NCI-H1048 (cell line): Measurements from ENCODE around the gene FN1.

Experiments
- DNase-seq: peaks from one replicate; lab custom pipeline; 2025; lab: John Stamatoyannopoulos, UW

Gene FN1

GRCh38 chr2:215441560-215442400 lies 5.9 kb upstream of the FN1 start:
- no peak for DNase-seq

GRCh38 chr2:215439980-215440512 lies 4.2 kb upstream of the FN1 start:
- DNase-seq: no peak

- no peak for DNase-seq
Measured at GRCh38 chr2:215439404-215439803, 3.5 kb upstream of the FN1 start.

- DNase-seq: no peak
Measured at GRCh38 chr2:215437614-215438013, 1.7 kb upstream of the FN1 start.

GRCh38 chr2:215436705-215437565 lies 1.1 kb upstream of the FN1 start:
- no peak for DNase-seq

GRCh38 chr2:215435280-215435869 lies 493 bp downstream of the FN1 start:
- no peak for DNase-seq

GRCh38 chr2:215434447-215435279 lies 1.2 kb downstream of the FN1 start:
- no peak for DNase-seq

GRCh38 chr2:215432759-215433594 lies 2.9 kb downstream of the FN1 start:
- DNase-seq: no peak

- no peak for DNase-seq
Measured at GRCh38 chr2:215431778-215432758, 3.8 kb downstream of the FN1 start.

- no peak for DNase-seq
Measured at GRCh38 chr2:215431290-215431689, 4.6 kb downstream of the FN1 start.

- DNase-seq: no peak
Measured at GRCh38 chr2:215430528-215431187, 5.2 kb downstream of the FN1 start.

- DNase-seq: no peak
Measured at GRCh38 chr2:215429424-215429823, 6.4 kb downstream of the FN1 start.

- no peak for DNase-seq
Measured at GRCh38 chr2:215428060-215428910, 7.6 kb downstream of the FN1 start.

- no peak for DNase-seq
Measured at GRCh38 chr2:215427585-215427984, 8.3 kb downstream of the FN1 start.

- no peak for DNase-seq
Measured at GRCh38 chr2:215425021-215425782, 10.7 kb downstream of the FN1 start.

GRCh38 chr2:215423928-215424540 lies 11.8 kb downstream of the FN1 start:
- no peak for DNase-seq

- no peak for DNase-seq
Measured at GRCh38 chr2:215423234-215423633, 12.6 kb downstream of the FN1 start.
